NCI-H2196 treated with DMSO at 0.1 percent for 48 hours (cell line): ENCODE measurements around the gene C3orf20.

Experiments used
- DNase-seq: peaks from one replicate; lab custom pipeline; 2025; ENCODE audit not compliant: unreplicated experiment; lab: John Stamatoyannopoulos, UW

The C3orf20 gene

GRCh38 chr3:14772533-14773138, 97.7 kb downstream of the C3orf20 start:
- no peak for DNase-seq

DNA sequence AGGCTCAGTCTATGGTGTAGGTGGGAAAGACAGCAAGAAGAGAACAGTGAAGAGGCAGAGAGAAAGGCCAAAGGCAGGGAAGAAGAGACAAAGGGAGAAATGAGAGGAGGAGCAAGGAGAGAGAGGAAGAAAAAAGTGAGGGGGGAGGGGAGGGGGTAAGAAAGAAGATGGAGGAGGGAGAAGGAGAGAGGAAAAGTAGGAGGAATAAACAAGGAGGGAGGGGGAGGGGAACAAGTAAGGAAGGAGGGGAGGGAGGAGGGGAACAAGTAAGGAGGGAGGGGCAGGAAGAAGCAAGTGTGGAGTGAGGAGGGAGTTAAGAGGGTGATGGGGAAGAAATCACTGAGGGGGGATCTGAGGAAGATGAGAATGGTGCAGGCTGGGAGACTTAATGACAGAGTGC, 98.3 kb downstream of the C3orf20 start:
- no peak for DNase-seq

DNA sequence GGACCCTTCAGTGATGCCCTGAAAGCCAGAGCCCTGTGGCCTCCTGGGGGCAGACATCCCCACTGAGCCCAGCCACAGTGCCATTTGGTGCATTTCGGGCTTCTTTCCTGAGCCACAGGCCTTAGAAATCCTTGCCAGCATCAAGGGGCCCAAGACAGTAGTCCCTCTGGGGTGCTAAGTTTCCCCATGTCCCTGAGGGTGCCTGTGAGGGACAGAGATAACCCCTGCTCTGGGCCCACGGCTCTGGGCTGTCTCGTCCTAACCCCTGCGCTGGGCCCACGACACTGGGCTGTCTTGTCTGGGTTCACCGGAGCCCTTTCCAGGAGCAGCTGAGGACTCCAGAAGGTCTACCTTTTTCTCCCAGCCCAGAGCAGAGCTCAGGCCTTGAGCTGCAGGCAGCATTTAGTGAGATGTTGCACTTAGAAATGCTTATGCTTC, 98.8 kb downstream of the C3orf20 start:
- no peak for DNase-seq

GRCh38 chr3:14774431-14774830, 99.5 kb downstream of the C3orf20 start:
- DNase-seq: no peak

GRCh38 chr3:14775011-14775410, 100.1 kb downstream of the C3orf20 start:
- no peak for DNase-seq

- DNase-seq: no peak
Measured at GRCh38 chr3:14775563-14775962, 100.6 kb downstream of the C3orf20 start.

DNA sequence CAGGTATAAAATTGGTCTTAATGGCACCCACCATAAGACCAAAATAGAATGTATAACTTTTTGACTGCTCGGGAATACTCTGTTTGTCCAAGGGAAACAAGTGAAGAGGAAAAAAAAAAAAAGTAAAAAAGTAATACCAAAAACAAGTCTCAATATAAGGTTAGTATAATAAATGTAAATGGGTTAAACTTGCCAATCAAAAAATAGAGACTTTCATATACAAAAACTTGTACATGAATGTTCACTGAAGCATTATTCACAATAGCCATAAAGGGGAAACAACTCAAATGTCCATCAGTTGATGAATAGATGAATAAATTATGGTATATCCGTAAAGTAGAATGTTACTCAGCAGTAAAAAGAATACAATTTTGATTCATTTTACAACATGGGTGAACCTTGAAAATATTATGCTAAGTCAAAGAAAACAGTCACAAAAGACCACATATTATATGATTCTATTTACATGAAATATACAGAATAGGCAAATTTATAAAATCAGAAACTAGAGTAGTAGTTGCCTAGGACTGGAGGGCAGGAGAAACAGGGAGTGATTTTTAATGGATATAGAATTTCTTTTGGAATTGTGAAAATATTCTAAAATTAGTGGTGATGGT, 104.2 kb downstream of the C3orf20 start:
- DNase-seq: no peak

- DNase-seq: no peak
Measured at GRCh38 chr3:14780927-14781507, 106.1 kb downstream of the C3orf20 start.

- DNase-seq: no peak
Measured at GRCh38 chr3:14783480-14784086, 108.6 kb downstream of the C3orf20 start.

- DNase-seq: no peak
Measured at GRCh38 chr3:14784087-14784681, 109.2 kb downstream of the C3orf20 start.

DNA sequence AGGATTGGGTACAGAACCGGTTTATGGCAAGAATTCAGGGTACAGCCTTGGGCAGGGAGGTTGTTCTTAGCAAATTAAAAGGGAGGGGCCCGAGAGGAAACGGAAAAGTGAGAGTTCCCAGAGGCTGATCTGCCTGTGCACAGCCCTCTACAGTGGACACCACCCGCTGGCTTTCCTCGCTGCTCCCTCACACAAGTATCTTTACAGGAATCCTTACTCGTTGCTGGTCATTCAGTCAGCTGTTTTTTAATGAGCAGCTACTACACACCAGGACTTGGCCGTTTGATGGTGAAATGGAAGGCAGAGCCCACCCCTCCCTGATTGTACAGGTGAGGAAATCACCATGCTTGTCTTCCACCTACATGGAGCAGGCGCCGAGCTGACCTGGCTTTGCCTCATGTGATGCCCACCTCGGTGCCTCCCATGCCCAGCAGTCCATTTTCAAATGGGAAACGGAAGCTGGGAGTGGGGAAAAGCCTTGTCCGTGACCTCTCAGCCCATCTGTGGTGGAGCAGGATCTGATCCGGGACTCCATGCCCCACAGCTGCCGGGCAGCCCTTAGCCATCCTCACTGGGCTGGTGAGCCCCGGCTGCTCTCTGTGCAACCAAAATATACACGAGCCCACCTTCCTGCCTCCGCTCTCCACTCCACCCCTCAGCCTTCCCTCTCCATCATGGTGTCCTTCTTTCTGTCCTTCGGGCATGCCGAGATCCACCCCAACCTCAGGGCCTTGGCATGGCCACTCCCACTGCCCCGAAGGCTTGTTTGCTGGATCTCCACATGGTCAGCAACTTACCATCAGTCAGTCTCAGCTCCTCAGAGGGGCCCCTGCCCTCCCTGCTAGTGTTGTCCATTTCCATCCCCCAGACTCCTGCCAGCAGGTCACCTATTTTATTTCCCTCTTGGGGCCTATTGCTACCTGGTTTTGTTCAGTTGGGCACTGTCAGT, 110.5 kb downstream of the C3orf20 start:
- DNase-seq: no peak

DNA sequence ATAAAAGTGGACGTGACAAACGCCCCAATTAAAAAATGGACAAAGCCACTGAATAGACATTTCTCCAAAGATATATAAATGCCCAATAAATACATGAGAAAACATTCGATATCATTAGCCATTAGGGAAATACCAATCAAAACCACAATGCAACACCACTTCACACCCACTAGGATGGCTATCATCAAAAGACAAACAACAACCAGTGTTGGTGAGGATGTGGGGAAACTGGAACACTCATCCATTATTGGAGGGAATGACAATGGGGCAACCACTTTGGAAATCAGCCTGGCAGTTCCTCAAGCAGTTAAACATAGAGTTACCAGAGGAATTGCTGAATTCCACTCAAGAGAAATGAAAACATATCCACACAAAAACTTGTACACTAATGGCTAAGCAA, 111.4 kb downstream of the C3orf20 start:
- no peak for DNase-seq

GRCh38 chr3:14787630-14788029, 112.7 kb downstream of the C3orf20 start:
- no peak for DNase-seq

DNA sequence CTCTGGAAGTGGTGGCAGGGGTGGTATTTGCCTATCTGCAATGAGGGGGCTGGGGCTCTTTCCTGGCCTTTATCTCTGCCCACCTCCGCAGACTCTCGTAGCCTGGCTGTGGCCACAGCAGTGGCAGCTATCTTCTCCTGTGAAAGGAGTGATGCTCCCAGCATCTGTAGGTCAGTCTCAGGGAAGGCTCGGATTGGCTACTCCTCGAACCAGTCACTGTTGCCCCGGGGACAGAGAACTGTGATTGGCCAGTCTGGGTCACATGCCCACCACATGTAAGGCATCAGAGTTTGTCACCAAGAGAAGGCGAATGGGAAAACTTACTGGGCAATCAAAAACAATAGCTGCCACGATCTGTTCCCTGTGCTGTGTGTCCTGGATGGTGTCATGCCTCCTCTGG, 113.7 kb downstream of the C3orf20 start:
- DNase-seq: no peak

DNA sequence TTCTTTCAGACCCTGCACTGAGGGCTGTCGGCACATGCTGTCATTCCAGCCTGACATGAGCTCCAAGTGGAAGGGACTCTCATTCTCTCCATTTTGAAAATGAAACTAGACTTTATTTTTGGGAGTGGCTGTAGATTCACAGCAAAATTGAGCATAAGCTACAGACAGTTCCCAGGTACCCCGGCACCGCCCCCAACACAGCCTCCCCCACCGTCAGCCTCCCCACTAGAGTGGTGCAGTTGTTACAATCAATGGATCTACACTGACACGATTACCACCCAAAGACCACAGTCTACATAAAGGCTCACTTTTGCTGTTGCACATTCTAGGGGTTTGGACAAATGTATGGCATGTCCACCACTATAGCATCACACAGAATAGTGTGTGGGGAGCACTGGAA, 114.3 kb downstream of the C3orf20 start:
- no peak for DNase-seq

DNA sequence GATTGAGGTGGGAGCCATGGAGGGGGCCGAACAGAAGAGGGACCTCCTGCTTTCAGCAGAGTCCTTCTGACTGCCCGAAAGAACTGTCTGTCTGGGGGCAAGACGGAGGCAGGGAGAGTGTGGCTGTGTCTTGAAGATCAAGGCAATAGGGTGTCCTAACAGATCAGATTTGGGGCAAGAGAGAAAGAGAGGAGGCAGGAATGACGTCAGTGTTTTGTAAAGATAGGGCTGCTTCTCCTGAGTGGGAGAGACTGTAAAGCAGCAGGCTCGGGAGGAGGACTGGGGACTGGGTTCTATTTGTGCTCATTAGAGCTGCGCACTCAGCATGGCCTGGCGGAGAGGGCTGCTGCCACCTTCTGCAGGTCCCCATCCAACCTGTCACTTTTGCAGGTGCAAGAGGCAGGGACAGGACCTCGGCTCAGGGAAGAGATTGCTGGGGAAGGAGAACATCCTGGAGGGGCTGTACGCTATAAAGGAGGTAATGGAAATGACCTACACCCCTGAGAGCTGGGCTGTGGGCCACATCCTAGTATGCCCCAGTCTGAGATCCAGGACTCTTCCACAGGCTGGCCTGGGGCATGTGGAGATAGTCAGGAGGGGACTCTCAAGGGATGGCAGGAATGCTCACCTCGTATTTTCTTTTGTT, 114.8 kb downstream of the C3orf20 start:
- no peak for DNase-seq

DNA sequence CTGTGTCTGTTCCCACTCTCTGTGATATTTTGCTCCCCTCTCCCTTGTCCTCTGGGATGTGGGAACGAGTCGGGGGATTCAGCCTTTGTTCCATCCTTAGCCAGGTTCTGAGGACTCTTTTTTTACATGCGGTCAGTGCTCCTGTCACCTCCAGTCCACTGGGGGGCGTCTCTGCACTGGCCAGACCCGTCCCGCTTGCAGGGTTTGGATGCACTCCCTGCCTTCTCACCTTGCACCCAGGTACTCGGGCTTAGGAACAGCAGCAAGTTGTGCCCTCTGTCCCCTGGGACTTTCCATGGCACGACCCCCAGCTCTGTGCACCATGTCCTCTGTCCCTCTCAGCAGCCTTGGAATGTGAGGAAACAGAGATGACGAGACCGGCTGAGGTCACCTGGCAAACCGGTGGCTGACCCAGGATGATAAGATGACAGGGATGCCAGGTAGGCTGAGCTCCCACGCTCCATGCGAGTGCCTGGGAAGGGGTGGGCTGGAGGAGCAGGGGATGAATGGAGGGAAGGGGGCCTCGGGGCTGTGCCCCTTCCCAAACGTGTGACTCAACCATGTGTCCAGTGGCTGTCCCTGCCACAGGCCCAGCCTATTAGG, 116.5 kb downstream of the C3orf20 start:
- no peak for DNase-seq

DNA sequence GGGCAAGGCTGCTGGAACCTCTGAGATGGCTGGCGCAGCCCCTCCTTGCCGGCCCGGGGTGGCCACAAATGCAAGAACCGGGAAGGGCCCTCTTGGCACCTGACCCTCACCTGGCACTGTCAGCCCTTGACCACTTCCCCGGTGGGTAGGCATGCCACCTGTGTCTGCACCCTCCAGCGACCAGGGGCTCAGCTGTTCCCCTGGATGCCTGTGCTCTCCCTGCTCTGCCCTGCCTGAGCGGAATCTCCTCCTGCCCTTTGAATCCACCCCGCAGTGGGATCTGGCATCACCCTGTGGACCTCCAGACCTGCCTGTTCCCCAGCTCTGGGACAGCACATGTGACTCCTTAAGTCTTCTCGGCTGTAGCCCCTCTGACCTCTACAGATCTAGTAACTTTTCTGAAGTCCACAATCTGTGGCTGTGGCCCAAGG, 117.8 kb downstream of the C3orf20 start:
- DNase-seq: no peak

DNA sequence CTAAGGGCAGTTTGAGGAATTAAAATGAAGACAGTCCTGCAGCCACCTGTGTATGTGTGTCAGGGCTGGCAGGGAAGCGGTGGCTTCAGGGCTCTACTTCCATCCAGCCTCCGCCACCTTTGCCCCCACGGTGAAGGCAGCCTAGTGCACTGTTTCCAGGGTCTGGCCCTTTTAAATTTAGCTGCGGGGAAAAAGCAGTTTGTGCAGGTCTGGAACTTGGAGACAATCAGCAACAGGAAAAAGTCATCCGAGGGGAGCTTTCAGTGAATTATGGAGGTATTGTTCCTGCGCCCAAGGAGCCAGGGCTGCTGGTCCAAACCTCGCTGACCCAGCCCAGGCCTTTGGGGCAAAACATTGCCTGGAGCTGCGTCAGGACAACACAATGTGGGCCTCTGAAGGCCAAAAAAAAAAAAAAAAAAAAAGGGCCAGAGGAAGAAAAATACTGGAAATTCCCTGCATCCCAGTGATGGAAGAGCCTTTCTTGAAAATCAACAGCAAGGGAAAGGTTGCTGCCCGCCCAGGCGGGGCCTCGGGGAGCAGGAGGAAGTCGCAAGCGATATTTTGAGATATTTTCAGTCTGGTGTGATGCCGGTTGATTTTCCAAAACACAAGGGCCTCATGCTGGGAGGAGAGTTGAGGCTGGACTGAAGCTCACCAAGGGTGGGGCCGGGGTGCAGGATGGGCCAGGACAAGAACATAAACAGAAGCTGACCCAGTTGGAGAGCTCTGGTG, 118.4 kb downstream of the C3orf20 start:
- no peak for DNase-seq
